B cell (primary cell): ENCODE data around the gene KCNH5.
"Not testable (repeated sequence)": the region's sequence is repeated elsewhere in the genome, so short reads cannot be mapped to it uniquely, and the experiment has no call there.

Source experiments
- CTCF ChIP-seq: fragments of 200-600 bp; IDR thresholded peaks from one replicate; pipeline ENCODE4 v1.8.0; 2022; ENCODE audit warnings: antibody characterized with exemption, mild to moderate bottlenecking
- EZH2 ChIP-seq: IDR thresholded peaks from 2 replicates; pipeline ENCODE4 v1.6.1; 2012; ENCODE audit warnings: borderline replicate concordance, low read depth, mild to moderate bottlenecking, moderate library complexity, low read length; ENCODE audit not compliant: insufficient read depth, poor library complexity, severe bottlenecking

GRCh38 chr14:62781328-62781727 is 263.9 kb downstream of the KCNH5 start:
- TF ChIP-seq CTCF, EZH2: not testable (repeated sequence)
